Measurements from ENCODE around the gene CERS5.

CERS5 gene, protein sequence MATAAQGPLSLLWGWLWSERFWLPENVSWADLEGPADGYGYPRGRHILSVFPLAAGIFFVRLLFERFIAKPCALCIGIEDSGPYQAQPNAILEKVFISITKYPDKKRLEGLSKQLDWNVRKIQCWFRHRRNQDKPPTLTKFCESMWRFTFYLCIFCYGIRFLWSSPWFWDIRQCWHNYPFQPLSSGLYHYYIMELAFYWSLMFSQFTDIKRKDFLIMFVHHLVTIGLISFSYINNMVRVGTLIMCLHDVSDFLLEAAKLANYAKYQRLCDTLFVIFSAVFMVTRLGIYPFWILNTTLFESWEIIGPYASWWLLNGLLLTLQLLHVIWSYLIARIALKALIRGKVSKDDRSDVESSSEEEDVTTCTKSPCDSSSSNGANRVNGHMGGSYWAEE

DNA sequence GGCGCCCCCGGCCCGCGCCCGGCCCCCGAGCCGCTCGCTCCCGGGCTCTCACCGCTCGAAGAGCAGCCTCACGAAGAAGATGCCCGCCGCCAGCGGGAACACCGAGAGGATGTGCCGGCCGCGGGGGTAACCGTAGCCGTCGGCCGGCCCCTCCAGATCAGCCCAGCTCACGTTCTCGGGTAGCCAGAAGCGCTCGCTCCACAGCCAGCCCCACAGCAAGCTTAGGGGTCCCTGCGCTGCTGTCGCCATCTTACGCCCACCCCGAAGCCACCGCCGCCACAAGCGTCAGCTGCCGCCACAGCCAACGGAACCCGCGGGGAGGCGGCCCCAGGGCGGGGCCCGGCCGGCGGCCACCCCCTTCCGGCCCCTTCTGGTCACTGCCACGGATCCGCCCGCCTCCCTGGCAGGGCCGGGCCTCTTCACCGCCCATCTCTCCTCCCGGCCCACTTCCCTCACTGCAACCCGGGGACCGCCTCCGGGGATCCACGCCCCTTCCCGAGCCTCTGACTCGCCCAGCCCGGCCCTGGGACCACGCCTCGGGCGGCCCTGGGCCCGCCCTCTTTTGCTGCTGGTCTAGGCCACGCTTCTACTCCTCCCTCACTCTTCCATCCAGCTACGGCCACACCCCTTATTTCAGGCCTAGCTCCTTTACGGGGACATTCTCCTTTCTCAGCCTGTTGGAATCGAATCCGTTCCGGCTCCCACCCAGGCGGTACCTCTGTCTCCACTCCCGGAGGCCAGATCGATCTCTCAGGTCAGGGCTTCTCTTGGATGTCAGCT, at the start of gene CERS5:
Gene CERS5 (minus strand): TSS at position 321 of the 780 bp plus-strand sequence. CDS start 72 bp downstream, at position 249.
- peak; percentile 95 for DNase-seq

DNA sequence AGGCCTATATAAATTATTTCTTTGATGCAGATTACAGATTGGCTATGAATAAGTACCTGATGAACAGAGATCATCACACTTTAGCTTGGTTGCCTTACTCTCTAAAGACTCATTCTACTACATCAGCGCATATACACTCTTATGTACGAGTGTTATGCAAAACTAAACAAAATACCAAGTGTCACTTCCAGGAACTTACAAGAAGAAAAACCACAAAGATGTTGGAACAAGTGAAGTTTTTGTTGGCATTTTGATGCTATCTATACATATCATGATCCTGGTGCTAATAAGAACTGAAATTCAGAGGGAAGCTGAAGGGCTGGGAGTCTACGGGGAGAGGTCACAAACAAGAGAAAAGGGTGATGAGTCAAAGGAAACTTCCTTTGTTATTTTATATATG, 47.9 kb upstream of the CERS5 start:
- no peak for DNase-seq

DNA sequence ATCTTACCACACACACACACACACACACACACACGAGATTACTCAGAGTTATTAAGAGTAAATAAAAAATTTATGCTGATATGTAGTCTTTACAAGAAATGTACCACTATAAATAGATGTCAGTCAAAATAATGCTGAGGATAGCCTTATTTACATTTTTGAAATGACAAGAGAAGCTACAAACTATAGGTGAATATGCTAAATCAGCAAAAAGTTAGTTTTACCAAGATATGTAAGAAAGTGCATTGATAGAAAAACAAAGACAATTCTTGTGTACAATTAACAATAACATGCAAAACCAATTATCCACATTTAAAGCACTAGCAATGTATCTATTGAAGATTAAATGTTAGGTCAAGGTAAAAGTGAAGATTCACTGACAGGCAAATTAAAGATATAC, 46.8 kb upstream of the CERS5 start:
- DNase-seq = no peak

DNA sequence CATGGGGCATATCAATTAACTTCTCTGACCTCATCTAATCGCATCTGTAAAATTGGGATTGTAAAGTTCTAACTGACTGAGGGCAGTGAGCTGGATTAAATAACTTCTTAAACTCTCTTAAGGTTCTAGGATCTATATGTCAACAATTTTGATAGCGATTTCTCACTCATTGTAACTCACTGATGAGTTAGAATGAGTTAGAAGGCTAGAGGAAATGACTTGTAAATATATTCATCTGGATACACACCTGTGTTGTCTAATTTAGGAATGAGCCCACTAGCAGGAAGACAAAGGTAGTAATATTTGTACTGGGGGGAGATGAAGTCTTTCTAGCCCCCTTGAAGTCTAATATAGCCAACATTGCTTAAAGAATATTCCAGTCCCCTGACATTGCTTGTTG, 46.3 kb upstream of the CERS5 start:
- DNase-seq = no peak

DNA sequence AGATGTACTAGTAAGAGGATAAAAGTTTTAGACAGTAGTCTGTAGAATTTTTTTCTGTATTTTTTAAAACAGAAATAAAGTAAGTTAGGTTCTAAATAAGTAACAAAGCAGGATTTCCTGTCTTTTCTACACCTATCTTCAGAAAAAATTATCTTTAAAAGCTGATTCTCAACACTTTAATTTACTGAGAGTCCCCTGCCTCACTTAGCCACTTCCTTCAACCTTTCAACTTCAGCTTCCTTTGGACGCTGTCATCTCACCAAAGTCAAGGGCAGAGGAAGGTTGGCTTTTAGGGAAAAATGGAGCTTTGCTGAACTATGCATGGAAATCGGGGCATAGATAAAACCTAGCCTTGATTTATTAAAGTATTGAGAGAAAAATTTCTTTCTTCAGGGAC, 44.9 kb upstream of the CERS5 start:
- no peak for DNase-seq

DNA sequence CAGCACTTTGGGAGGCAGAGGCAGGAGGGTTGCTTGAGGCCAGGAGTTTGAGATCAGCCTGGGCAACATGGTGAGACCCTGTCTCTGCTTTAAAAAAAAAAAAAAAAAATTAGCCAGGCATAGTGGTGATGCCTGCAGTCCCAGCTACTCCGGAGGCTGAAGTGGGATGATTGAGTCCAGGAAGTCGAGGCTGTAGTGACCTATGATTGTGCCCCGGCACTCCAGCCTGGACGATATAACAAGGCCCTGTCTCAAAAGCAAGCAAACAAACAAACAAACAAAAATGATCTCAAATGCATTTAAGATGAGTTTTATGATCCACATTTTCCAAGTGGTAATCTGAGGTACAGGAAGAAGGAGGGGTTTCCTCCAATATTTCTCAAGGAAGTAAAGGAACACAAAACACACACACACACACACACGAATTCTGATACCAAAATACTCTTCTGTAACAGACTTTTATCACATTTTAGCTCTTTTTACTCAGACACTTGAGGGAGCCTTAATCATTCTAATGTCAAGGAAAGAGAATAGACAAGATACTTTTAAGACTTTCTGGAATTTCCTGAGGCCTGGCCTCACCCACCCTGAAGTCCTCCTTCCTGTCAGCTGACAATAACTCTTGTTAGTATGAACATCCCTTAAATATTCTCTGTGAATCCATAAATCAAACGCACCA, 44.4 kb upstream of the CERS5 start:
- no peak for DNase-seq

DNA sequence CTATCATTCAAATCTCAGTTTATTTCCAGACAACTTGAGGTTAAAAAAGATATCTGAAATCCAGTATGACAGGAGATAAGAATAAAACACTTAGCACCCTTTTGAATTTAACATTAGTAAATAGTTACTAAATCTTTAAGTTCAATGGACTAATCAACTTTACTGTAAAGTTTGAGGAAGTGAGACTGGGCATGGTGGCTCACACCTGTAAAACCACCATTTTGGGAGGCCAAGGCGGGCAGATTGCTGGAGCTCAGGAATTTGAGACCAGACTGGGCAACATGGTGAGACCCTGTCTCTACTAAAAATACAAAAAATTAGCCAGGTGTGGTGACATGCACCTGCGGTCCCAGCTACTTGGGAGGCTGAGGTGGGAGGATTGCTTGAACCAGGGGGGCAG, 40.3 kb upstream of the CERS5 start:
- DNase-seq = no peak

DNA sequence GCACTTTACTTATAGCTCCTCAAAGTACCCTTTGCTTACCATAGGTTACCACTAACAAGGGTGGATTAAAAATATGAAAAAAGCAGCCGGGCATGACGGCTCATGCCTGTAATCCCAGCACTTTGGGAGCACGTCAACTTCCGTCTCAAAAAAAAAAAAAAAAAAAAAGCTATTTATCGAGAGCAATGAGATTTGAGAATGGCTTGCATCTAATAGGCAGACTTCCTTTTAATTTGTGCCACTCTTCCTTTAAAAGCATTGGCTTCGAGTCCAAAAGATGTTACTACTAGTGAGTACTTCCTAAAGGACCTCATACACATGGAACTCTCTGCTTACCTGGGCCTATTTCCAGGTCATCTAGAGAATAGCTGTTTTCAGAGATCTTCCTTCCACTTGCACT, 38.5 kb upstream of the CERS5 start:
- no peak for DNase-seq

DNA sequence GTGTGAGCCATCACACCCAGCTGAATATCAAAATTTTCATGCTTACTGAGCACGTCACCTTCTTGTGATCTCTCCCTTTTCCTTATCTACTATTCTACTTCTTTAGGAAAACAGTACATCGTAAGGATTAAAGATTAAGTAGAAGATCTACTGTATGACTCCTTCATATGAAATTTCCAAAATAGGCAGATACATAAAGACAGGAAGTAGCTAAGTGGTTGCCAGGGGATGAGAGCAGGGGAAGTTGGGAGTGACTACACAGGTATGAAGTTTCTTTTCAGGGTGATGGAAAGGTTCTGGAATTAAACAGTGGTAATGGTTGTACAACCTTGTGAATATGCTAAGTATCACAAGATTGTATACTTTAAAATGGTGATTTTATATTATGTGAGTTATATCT, 36.5 kb upstream of the CERS5 start:
- no peak for DNase-seq

DNA sequence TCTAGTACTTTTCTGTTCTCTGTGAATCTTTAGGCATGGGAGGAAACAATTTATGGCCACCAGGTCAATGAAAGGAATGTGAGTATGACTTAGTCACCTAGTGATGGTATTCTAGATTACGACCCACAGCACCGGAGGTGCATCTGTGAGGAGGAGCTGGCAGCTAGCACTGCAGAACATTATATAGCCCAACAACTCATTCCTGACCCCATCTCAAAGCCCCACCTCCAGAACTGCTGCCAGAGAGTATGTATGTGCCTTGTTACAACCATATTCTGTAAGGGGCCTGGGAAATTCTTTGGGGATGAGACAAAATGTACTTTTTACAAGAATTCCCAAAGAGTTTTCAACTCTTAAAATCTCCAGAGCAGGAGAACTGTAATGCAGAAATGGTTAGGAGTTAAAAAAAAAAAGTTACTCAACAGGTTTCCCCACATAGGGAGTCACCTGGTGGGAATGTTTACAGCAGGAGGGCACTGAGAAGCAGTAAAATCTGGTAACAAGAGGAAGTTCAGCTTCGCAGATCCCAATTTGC, 34.9 kb upstream of the CERS5 start:
- no peak for DNase-seq

DNA sequence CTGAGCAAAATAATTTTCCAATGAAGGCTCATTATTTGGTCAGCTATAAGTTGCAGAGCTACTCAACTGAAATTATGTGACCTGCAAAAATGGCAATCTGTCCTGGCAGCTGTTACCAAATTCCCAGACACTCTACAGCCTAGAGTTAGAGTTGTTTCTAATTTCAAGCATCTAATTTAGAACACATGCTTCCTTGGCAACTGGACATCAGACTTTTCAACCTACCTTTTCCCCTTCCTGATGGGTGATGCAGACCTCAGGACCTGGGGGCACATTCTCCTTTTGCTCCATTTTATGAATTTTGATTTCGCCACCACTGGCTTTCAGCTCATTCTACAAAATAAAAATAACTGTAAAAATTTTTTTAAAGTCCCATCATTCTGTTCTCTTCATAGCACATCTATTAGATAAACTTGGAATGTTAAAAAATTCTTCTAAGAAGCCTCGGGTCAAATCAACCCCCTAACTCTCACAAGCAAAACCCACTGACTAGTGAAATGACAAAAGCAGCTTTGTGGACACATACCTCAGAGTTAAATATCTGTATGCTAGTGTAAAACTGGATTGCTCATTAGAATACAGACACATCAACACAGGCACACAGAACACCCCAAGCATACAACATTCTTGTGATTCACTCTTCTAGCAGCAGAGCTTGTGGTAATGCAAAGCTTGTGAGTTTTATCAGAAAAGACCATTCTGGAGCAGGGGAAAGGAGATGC, 33.5 kb upstream of the CERS5 start:
- DNase-seq = no peak

DNA sequence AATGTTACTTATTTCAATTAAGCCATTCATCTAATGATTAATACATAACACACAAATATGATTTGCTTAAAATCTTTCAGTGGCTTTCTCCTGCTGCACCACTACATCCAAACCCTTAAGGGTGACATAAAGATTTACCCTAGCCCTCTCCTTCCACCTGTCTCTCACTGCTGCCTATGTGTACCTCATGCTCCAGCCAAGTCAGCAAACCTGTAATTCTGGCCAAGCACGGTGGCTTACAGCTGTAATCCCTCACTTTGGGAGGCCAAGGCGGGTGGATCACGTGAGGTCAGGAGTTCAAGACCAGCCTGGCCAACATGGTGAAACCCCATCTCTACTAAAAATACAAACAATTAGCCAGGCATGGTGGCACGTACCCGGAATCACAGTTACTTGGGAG, 31.7 kb upstream of the CERS5 start:
- DNase-seq = no peak

DNA sequence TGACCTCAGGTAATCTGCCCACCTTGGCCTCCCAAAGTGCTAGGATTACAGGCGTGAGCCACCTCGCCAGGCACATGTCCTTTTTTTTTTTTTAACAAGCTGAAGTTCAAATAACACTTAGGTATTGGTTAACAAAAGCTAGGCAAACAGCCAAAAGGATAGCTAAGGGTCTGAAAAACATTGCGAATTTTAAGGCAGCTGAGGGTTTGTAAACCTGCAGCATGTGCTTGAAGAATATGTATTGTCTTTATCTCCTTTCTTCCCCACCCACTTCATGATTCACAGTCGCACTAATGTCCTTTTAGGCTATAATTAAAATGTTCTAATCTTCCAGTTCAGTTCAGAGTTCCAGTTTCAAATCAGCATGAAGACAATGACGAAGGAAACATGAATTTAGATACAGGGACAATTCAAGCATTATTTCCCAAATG, 30.1 kb upstream of the CERS5 start:
- DNase-seq = peak; percentile 31

DNA sequence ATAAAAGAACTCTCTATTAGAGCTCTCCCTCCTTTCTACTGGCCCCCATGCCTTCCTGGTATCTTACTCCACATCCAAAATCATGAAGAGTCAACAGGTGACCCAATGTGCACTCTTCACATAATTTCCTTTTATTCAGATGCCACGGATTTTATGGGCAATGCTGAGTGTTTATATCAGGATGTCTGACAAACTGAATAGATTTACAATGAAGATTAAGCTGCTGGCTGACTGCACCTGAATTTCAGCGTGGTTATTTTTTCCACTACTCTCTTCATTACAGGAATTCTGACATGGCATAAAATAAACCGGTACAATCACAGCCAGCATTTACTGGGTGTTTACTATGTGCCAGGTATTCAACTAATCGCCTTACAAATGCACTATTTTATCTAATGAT, 29.4 kb upstream of the CERS5 start:
- DNase-seq = no peak

DNA sequence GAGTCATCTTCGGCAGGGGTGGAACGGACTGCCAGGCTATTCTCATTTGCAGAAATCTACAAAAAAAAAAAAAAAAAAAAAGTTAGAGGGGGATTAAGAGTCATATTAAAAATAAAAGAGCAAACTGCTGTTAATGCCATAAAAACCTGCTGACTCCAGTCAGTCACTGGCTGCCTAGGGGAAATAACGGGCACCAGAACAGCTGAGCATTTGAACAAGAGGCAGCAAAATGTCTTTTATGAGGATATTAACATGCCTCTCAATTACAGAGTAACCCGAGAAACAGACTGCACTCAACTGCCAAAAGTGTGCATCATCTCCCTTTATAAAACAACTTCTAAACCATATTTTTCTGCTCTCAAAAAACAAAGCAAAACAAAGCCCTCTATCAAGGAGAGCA, 28.7 kb upstream of the CERS5 start:
- DNase-seq = no peak

DNA sequence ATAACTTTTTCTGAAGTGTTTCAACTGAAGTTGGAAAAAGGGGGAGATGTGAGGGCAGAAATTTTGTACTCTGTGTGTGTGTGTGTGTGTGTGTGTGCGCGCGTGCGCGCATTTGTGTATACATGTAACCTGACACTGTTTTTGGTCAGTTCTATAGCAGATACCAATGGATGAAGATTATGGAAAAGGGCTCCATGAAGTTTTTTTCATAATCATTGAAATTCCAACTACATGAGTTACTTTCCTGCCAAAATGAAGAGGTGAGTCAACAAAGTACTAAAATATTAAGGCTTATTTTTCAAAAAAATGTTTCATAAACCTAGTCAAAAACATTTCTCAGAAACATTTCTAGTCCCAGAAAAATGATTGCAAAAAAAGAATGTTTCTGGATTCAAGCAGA, 25.7 kb upstream of the CERS5 start:
- DNase-seq = no peak

DNA sequence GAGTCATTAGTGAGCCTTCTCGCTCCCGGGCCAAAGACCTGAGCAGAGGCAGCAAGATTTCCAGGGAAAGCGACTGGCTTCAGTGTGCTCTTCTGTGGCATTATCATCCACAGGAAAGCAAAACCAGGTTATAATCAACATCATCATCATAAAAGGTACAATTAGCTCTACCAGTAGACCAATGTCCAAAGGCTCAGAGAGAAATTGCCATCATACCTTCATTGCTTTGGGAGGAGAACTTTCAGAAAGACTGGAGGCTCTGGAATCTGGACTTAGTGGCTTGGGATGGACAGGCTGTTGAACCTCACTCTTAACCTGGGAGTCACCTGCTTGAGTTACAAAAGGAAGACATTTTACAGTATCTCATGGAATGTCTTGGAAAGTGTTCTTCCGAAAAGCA, 25.1 kb upstream of the CERS5 start:
- no peak for DNase-seq

DNA sequence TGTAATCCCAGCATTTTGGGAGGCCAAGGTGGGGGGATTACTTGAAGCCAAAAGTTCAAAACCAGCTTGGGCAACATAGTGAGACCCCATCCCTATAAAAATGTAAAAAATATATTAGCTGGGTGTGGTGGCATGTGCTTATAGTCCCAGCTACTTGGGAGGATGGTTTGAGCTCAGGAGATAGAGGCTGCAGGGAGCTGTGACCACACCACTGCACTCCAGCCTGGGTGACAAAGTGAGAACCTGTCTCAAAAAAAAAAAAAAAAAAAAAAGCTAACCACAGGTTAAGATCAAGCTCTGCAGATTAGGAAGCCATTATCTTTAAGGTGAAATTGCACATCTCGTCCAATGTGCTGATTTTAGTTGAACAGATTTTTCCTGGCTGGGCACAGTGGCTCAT, 23.7 kb upstream of the CERS5 start:
- DNase-seq = no peak

DNA sequence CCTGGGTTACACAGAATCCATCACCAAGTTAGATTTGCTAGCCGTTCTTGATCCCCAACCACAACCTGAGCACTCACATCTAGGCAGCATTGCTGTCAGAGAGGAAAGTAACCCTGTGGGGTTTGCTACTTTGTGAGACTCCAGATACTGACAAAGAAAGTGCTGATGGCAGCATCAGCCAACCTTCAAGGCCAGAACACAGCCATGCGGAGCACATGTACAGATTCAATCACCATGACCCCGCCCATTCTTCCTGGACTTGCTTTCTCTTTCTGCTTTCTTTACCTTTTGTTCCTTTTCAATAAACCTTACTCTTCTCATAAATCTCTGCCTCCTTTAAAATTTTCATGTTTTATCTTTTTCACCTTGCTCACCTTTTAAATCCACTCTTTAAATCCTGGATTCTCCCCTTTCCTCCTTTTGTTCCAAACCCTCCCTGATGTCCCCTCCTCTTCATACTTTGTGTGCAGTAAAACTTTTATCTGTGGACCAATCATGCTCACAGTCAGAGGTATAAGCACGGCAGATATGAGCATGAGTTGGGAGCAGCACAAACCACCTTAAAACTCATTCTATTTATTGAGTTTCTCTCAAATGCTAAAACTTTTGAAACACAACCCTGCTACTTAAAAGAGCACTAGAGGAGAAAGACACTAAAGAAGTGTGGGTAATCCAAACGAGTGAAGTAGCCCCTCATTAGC, 21.9 kb upstream of the CERS5 start:
- DNase-seq = no peak

DNA sequence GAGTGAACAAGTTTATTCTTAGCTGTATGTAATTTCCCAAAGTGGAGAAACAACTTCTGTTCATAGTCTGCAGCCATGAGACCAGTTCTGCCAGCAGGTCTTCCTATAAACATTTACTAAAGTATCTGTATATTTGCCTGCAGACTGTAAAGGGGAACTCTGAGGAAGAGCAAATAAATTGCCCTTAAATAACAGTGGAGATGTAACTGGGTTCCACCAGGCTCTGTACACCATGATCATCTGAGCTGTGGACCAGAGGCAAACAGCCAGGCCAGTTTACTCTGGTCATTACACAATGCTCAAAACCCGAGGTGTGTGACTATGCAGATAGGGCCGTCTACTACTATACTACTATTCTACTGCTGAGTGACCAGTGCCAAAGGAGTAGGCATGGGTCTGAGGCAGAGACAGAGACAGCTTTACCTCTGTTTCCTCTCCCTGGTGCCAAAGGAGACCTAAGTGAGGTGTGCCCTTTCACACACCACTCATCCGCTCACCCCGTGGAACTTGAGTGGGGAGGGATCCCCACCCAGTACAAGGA, 21.1 kb upstream of the CERS5 start:
- no peak for DNase-seq

DNA sequence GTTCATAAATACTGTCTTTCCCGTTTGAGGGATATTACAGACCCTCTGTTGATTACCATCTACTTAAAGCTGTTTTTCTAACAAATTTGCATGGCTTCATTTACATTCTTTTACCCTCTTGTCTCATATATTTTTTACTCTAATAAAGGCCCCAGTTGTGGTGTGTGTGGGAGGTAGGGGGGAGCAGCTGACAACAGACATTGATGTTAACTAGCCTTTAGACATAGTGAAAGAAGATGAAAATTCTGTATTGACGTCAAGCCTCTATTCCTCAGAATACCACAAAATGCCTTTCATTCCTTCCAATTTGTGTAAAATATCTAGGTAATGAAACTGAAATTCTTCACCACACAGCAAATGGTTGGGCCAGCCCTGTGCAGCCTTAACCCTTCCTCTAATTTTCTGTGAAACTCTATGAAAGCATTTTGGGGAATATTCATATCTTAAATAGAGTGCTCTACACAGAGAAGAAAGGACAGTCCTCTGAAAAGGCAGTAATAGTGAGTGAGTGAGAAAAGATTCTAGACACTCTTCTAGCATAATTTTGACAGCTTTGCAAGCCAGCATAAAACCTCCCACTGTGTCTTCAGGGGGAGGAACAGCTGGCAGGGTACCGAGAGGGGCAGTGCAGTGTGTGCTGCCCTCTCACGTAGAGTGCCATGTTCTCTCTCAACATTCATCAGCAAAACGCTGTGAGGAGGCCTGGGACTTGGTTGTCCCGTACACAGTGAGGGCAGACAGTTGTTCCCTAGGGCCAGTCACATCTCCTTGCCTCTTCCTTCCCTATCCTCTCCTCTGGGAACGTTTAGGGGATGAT, 20.1 kb upstream of the CERS5 start:
- DNase-seq = no peak

Measured in NCI-H2107 (cell line).